ENCODE data around the gene ZKSCAN7.
"Not testable (repeated sequence)": the region's sequence is repeated elsewhere in the genome, so short reads cannot be mapped to it uniquely, and the experiment has no call there.

Gene ZKSCAN7

DNA sequence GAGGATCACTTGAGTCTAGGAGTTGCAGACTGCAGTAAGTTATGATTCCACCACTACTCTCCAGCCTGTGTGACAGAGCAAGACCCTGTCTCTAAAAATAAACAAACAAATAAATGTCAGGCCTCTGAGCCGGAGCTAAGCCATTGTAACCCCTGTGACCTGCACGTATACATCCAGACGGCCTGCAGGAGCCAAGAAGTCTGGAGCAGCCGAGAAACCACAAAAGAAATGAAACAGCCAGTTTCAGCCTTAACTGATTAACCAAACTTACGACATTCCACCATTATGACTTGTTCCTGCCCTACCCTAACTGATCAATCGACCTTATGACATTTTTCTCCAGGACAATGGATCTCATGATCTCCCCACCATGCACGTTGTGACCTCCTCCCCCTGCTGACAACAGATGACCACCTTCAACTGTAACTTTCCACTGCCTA, 32.5 kb upstream of the ZKSCAN7 start:
- H3K4me3 ChIP-seq (ENCODE audit: low read depth in 1 of 2, low read length in 2 of 2) = no peak overlapping the region
- no peaks in the 10 kb centered on the region for H3K36me3 ChIP-seq (ENCODE audit: control insufficient read depth in 1 of 2, insufficient read depth in 2 of 2, low read length in 2 of 2)
- H3K4me1 ChIP-seq (ENCODE audit: control insufficient read depth in 1 of 2, insufficient read depth in 2 of 2, low read length in 2 of 2) = no peaks in the 10 kb centered on the region
- H3K27me3 ChIP-seq (ENCODE audit: control insufficient read depth in 1 of 2, insufficient read depth in 2 of 2, low read length in 2 of 2) = peaks cover 0 to 4% of the 10 kb centered on the region in 2 donors
- no peak overlapping the region for H3K9ac ChIP-seq (ENCODE audit: low read depth in 1 of 2, low read length in 2 of 2)
- no peaks in the 10 kb centered on the region for H3K9me3 ChIP-seq (ENCODE audit: control insufficient read depth in 1 of 2, low read length in 2 of 2)
- H3K27ac ChIP-seq (ENCODE audit: low read depth, low read length) = no peak overlapping the region

DNA sequence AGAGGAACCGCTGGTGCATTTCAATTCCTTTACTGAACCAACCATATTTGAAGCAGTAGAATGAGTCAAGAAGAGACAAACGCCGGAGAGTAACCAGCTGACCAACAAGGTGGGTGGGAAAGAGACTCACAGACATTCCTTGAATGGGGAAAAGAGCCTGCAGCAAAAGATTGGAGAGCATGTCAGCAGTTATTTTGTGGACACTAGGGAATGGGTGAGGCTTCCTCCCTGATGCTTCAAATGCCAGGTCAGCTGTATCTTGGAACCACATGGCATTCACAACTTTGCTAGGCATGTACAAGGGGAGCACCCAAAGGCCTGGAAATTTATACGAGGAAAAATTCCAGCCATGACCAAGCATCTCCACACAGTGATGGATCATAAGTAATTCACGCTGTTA, 29.9 kb upstream of the ZKSCAN7 start:
- H3K4me3 ChIP-seq (ENCODE audit: low read depth in 1 of 2, low read length in 2 of 2) = no peak overlapping the region
- H3K36me3 ChIP-seq (ENCODE audit: control insufficient read depth in 1 of 2, insufficient read depth in 2 of 2, low read length in 2 of 2) = no peaks in the 10 kb centered on the region
- peaks cover 0 to 7% of the 10 kb centered on the region in 2 donors for H3K27me3 ChIP-seq (ENCODE audit: control insufficient read depth in 1 of 2, insufficient read depth in 2 of 2, low read length in 2 of 2)

DNA sequence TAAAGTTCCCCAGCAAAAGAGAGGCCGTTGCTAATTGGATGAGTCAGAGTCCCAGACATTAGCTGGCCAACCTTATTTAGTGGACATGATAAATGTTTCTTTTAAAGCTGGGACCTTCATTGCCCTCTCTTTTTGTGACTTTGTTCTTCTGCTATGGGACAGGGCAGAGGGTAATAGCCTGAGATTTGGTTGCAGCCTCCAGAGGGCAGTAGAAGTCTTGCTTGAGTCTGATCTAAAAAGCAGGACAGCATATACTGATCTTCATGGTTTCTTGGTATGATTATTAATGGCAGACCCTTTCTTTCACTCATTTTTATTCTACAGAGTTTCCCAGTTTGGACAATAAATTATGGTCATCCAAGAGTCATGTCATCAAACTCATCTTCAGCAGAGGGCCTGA, 25.1 kb upstream of the ZKSCAN7 start:
- Histone ChIP-seq H3K9ac (ENCODE audit: low read depth in 1 of 2, low read length in 2 of 2) (no peak overlapping the region), H3K27me3 (ENCODE audit: control insufficient read depth in 1 of 2, insufficient read depth in 2 of 2, low read length in 2 of 2) (peaks cover 0 to 4% of the 10 kb centered on the region in 2 donors), H3K36me3 (ENCODE audit: control insufficient read depth in 1 of 2, insufficient read depth in 2 of 2, low read length in 2 of 2) (no peaks in the 10 kb centered on the region), H3K4me1 (ENCODE audit: control insufficient read depth in 1 of 2, insufficient read depth in 2 of 2, low read length in 2 of 2) (no peaks in the 10 kb centered on the region), H3K9me3 (ENCODE audit: control insufficient read depth in 1 of 2, low read length in 2 of 2) (no peaks in the 10 kb centered on the region), H3K4me3 (ENCODE audit: low read depth in 1 of 2, low read length in 2 of 2) (no peak overlapping the region), H3K27ac (ENCODE audit: low read depth, low read length) (no peak overlapping the region)

More for the DNA sequence above, 29.9 kb upstream of the ZKSCAN7 start:
- no peaks in the 10 kb centered on the region for H3K4me1 ChIP-seq (ENCODE audit: control insufficient read depth in 1 of 2, insufficient read depth in 2 of 2, low read length in 2 of 2)
- H3K9ac ChIP-seq (ENCODE audit: low read depth in 1 of 2, low read length in 2 of 2) = no peak overlapping the region
- H3K9me3 ChIP-seq (ENCODE audit: control insufficient read depth in 1 of 2, low read length in 2 of 2) = no peaks in the 10 kb centered on the region
- no peak overlapping the region for H3K27ac ChIP-seq (ENCODE audit: low read depth, low read length)

DNA sequence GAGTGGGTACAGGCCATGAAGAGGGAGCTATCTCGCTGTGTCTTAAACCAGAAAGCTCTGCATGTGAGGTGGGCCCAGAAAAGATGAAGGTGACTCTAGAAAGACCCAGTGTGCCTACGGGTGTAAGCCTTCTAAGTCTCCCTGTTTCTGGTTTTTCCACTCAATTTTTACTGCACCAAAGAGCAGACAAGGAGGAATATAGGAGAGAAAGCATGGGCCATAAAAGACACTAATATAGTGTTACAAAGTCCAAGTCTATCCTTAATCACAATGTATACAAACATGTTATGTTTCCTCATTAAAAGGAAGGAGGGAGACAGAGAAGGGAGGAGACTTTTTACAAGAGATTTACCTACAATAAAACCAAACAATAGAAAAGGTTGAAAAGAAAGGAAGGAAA, 24.1 kb upstream of the ZKSCAN7 start:
- no peak overlapping the region for H3K4me3 ChIP-seq (ENCODE audit: low read depth in 1 of 2, low read length in 2 of 2)
- H3K9ac ChIP-seq (ENCODE audit: low read depth in 1 of 2, low read length in 2 of 2) = no peak overlapping the region
- H3K4me1 ChIP-seq (ENCODE audit: control insufficient read depth in 1 of 2, insufficient read depth in 2 of 2, low read length in 2 of 2) = no peaks in the 10 kb centered on the region
- no peaks in the 10 kb centered on the region for H3K9me3 ChIP-seq (ENCODE audit: control insufficient read depth in 1 of 2, low read length in 2 of 2)
- no peaks in the 10 kb centered on the region for H3K36me3 ChIP-seq (ENCODE audit: control insufficient read depth in 1 of 2, insufficient read depth in 2 of 2, low read length in 2 of 2)
- no peak overlapping the region for H3K27ac ChIP-seq (ENCODE audit: low read depth, low read length)
- peaks cover 0 to 4% of the 10 kb centered on the region in 2 donors for H3K27me3 ChIP-seq (ENCODE audit: control insufficient read depth in 1 of 2, insufficient read depth in 2 of 2, low read length in 2 of 2)

DNA sequence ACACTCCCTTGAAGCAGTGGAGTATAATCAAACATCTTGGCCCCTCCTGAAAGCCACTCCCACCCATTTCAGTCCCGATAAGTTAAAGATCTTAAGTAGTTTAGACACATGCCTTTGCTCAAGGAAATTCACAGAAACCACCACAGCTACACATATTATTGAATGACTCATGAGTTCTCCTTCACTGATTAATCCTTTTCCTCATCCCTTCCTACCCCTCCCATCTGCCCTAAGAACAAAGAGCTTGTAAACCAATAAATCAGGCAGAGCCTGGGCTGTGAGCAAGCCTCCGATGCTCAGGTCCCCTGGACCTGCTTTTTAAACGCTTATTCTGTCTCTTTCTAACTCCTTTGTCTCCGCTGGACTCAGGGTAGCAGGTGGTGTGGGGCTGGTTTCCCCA, 20.3 kb upstream of the ZKSCAN7 start:
- not testable (repeated sequence) for H3K36me3 ChIP-seq (ENCODE audit: control insufficient read depth in 1 of 2, insufficient read depth in 2 of 2, low read length in 2 of 2); H3K4me3 ChIP-seq (ENCODE audit: low read depth in 1 of 2, low read length in 2 of 2); H3K27me3 ChIP-seq (ENCODE audit: control insufficient read depth in 1 of 2, insufficient read depth in 2 of 2, low read length in 2 of 2); H3K9me3 ChIP-seq (ENCODE audit: control insufficient read depth in 1 of 2, low read length in 2 of 2); H3K27ac ChIP-seq (ENCODE audit: low read depth, low read length); H3K4me1 ChIP-seq (ENCODE audit: control insufficient read depth in 1 of 2, insufficient read depth in 2 of 2, low read length in 2 of 2); H3K9ac ChIP-seq (ENCODE audit: low read depth in 1 of 2, low read length in 2 of 2)

DNA sequence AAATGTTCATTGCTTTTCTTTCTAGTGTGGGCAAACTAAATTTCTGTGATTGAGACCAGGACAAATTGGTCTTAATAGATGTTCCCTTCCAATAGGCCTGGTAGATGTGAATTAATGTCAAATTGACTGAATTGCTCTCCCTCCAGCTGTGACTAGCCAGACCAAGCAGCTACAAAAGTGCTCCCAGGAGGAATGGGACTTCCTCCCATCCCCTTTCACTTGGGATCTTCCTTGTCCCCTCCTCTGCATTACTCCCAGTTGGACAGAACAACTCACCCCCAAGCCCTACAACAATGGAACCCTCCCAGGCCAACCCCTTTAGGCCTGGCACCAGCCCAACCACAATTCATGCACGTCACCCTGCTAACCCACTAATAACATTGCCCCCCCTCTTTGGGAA, 19.6 kb upstream of the ZKSCAN7 start:
- H3K9me3 ChIP-seq (ENCODE audit: control insufficient read depth in 1 of 2, low read length in 2 of 2) = no peaks in the 10 kb centered on the region
- H3K36me3 ChIP-seq (ENCODE audit: control insufficient read depth in 1 of 2, insufficient read depth in 2 of 2, low read length in 2 of 2) = no peaks in the 10 kb centered on the region
- H3K27ac ChIP-seq (ENCODE audit: low read depth, low read length) = no peak overlapping the region
- peaks cover 0 to 8% of the 10 kb centered on the region in 2 donors for H3K27me3 ChIP-seq (ENCODE audit: control insufficient read depth in 1 of 2, insufficient read depth in 2 of 2, low read length in 2 of 2)
- H3K4me3 ChIP-seq (ENCODE audit: low read depth in 1 of 2, low read length in 2 of 2) = no peak overlapping the region
- H3K4me1 ChIP-seq (ENCODE audit: control insufficient read depth in 1 of 2, insufficient read depth in 2 of 2, low read length in 2 of 2) = no peaks in the 10 kb centered on the region
- H3K9ac ChIP-seq (ENCODE audit: low read depth in 1 of 2, low read length in 2 of 2) = no peak overlapping the region

DNA sequence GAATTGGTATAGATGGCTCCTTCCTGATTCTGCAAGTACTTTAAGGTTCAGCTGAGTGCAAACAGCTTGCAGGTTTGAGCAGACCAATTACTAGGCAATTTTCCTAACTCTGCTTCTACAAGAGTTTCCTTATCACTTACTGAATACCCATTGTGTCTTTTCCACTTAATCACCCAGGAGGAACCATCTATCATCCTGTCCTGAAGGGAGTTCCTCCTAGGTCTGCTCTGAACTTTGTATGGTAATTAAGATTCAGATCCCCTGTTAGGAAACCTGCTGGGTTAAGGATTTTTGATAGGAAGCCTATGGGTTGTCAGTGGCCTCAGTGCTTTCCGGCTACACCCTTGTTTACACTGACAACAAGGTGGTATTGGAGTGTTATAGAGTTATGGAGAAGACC, 10.2 kb upstream of the ZKSCAN7 start:
- H3K4me1 ChIP-seq (ENCODE audit: control insufficient read depth in 1 of 2, insufficient read depth in 2 of 2, low read length in 2 of 2); H3K9ac ChIP-seq (ENCODE audit: low read depth in 1 of 2, low read length in 2 of 2); H3K27ac ChIP-seq (ENCODE audit: low read depth, low read length); H3K36me3 ChIP-seq (ENCODE audit: control insufficient read depth in 1 of 2, insufficient read depth in 2 of 2, low read length in 2 of 2); H3K9me3 ChIP-seq (ENCODE audit: control insufficient read depth in 1 of 2, low read length in 2 of 2); H3K27me3 ChIP-seq (ENCODE audit: control insufficient read depth in 1 of 2, insufficient read depth in 2 of 2, low read length in 2 of 2); H3K4me3 ChIP-seq (ENCODE audit: low read depth in 1 of 2, low read length in 2 of 2): not testable (repeated sequence)

DNA sequence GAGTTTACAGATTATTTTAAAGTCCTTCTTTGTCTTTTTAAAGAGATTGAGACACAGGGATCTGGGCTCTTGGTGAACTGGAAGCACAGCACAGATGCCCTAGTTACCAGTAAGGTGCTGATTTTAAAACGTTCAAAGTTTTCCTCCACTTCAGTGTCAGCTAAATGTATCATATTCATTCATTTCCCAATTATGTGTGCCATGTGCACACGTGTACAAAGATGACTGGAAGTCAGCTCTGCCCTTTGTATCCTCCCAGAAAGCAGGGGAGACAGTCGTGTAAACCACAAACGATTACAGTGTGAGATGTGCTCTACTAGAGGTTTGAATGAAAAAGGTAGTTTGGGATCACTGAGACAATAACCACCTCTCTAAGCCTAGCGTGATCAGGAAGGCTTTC, 730 bp downstream of the ZKSCAN7 start:
- Histone ChIP-seq H3K9me3 (ENCODE audit: control insufficient read depth in 1 of 2, low read length in 2 of 2) (no peaks in the 10 kb centered on the region), H3K4me3 (ENCODE audit: low read depth in 1 of 2, low read length in 2 of 2) (peak overlapping the region; percentile 92 to 95), H3K27ac (ENCODE audit: low read depth, low read length) (no peak overlapping the region), H3K9ac (ENCODE audit: low read depth in 1 of 2, low read length in 2 of 2) (peak overlapping the region; percentile 39 to 63), H3K4me1 (ENCODE audit: control insufficient read depth in 1 of 2, insufficient read depth in 2 of 2, low read length in 2 of 2) (peaks cover 6 to 12% of the 10 kb centered on the region in 2 donors), H3K27me3 (ENCODE audit: control insufficient read depth in 1 of 2, insufficient read depth in 2 of 2, low read length in 2 of 2) (peaks cover 0 to 4% of the 10 kb centered on the region in 2 donors), H3K36me3 (ENCODE audit: control insufficient read depth in 1 of 2, insufficient read depth in 2 of 2, low read length in 2 of 2) (peaks cover 0 to 3% of the 10 kb centered on the region in 2 donors)

DNA sequence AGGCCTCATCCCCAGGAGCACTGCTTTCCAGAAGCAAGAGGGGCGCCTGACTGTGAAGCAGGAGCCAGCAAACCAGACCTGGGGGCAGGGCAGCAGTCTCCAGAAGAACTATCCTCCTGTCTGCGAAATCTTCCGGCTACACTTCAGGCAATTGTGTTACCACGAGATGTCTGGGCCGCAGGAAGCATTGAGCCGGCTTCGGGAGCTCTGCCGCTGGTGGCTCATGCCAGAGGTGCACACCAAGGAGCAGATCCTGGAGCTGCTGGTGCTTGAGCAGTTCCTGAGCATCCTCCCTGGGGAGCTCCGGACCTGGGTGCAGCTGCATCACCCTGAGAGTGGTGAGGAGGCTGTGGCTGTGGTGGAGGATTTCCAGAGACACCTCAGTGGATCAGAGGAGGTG, 2.1 kb downstream of the ZKSCAN7 start:
- H3K9me3 ChIP-seq (ENCODE audit: control insufficient read depth in 1 of 2, low read length in 2 of 2) = peaks cover 6 to 7% of the 10 kb centered on the region in 2 donors
- no peak overlapping the region for H3K27ac ChIP-seq (ENCODE audit: low read depth, low read length)
- H3K4me3 ChIP-seq (ENCODE audit: low read depth in 1 of 2, low read length in 2 of 2) = no peak overlapping the region
- peaks cover 0 to 3% of the 10 kb centered on the region in 2 donors for H3K36me3 ChIP-seq (ENCODE audit: control insufficient read depth in 1 of 2, insufficient read depth in 2 of 2, low read length in 2 of 2)
- peaks cover 0 to 2% of the 10 kb centered on the region in 2 donors for H3K27me3 ChIP-seq (ENCODE audit: control insufficient read depth in 1 of 2, insufficient read depth in 2 of 2, low read length in 2 of 2)
- peaks cover 6 to 12% of the 10 kb centered on the region in 2 donors for H3K4me1 ChIP-seq (ENCODE audit: control insufficient read depth in 1 of 2, insufficient read depth in 2 of 2, low read length in 2 of 2)
- no peak overlapping the region for H3K9ac ChIP-seq (ENCODE audit: low read depth in 1 of 2, low read length in 2 of 2)

DNA sequence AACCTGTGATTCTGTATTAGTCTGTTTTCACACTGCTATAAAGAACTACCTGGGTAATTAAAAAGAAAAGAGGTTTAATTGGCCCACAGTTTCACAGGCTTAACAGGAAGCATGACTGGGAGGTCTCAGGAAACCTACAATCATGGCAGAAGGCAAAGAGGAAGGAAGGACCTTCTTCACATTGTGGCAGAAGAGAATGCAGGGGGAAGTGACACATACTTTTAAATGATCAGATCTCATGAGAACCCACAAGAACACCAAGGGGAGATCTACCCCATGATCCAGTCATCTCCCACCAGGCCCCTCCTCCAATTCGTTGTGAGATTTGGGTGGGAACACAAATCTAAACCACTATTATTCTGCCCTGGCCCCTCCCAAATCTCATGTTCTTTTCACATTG, 6.1 kb downstream of the ZKSCAN7 start:
- H3K9me3 ChIP-seq (ENCODE audit: control insufficient read depth in 1 of 2, low read length in 2 of 2) = peaks cover 6 to 16% of the 10 kb centered on the region in 2 donors
- peaks cover 0 to 2% of the 10 kb centered on the region in 2 donors for H3K4me1 ChIP-seq (ENCODE audit: control insufficient read depth in 1 of 2, insufficient read depth in 2 of 2, low read length in 2 of 2)
- H3K9ac ChIP-seq (ENCODE audit: low read depth in 1 of 2, low read length in 2 of 2) = no peak overlapping the region
- H3K4me3 ChIP-seq (ENCODE audit: low read depth in 1 of 2, low read length in 2 of 2) = no peak overlapping the region
- H3K27me3 ChIP-seq (ENCODE audit: control insufficient read depth in 1 of 2, insufficient read depth in 2 of 2, low read length in 2 of 2) = no peaks in the 10 kb centered on the region
- H3K36me3 ChIP-seq (ENCODE audit: control insufficient read depth in 1 of 2, insufficient read depth in 2 of 2, low read length in 2 of 2) = peaks cover 3% of the 10 kb centered on the region in 2 donors
- H3K27ac ChIP-seq (ENCODE audit: low read depth, low read length) = no peak overlapping the region

DNA sequence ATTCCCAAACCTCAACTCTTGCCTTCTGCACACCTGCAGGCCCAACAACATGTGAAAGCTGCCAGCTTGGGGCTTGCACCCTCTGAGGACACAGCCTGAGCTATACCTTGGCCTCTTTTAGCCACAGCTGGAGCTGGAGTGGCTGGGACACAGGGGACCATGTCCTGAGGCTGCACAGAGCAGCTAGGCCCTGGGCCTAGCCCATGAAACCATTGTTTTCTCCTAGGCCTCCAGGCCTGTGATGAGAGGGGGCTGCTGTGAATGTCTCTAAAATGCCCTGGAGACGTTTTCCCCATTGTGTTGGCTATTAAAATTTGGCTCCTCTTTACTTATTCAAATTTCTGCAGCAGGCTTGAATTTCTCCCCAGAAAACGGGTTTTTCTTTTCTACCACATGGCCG, 7.2 kb downstream of the ZKSCAN7 start:
- Histone ChIP-seq H3K4me3 (ENCODE audit: low read depth in 1 of 2, low read length in 2 of 2) (no peak overlapping the region), H3K9me3 (ENCODE audit: control insufficient read depth in 1 of 2, low read length in 2 of 2) (peaks cover 6 to 16% of the 10 kb centered on the region in 2 donors), H3K27me3 (ENCODE audit: control insufficient read depth in 1 of 2, insufficient read depth in 2 of 2, low read length in 2 of 2) (no peaks in the 10 kb centered on the region), H3K27ac (ENCODE audit: low read depth, low read length) (no peak overlapping the region), H3K36me3 (ENCODE audit: control insufficient read depth in 1 of 2, insufficient read depth in 2 of 2, low read length in 2 of 2) (peaks cover 3% of the 10 kb centered on the region in 2 donors), H3K4me1 (ENCODE audit: control insufficient read depth in 1 of 2, insufficient read depth in 2 of 2, low read length in 2 of 2) (no peaks in the 10 kb centered on the region), H3K9ac (ENCODE audit: low read depth in 1 of 2, low read length in 2 of 2) (no peak overlapping the region)

Data from duodenal mucosa (tissue), 2 donors.